Measurements from ENCODE around the gene ZFAND3.

Gene ZFAND3

DNA sequence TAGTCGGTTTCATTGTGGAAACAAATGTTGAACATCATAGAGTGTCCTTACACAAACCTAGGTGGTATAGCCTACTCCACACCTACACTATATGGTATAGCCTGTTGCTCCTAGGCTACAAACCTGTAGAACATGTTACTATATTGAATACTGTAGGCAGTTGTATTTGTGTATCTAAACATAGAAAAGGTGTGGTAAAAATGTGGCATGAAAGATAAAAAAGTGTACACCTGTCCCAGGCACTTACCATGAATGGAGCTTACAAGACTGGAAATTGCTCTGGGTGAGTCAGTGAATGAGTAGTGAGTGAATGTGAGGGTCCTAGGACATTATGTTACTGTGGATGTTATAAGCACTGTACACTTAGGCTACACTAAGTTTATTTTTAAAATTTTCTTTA is 103.0 kb downstream of the ZFAND3 start:
- WGBS = 100% methylated on average over 1 of the region's 1 CpG
- Histone ChIP-seq H3K4me3 (ENCODE audit: low read length) (no peak overlapping the region), H3K27me3 (ENCODE audit: insufficient read depth, low read length) (no peaks in the 10 kb centered on the region), H3K9me3 (ENCODE audit: insufficient read depth, low read depth, low read length) (no peaks in the 10 kb centered on the region), H3K9ac (ENCODE audit: low read depth, low read length) (no peak overlapping the region), H3K36me3 (ENCODE audit: insufficient read depth, low read length) (no peaks in the 10 kb centered on the region), H3K4me1 (ENCODE audit: insufficient read depth, low read length) (peaks cover 31% of the 10 kb centered on the region), H3K27ac (ENCODE audit: low read depth, low read length) (no peak overlapping the region)

DNA sequence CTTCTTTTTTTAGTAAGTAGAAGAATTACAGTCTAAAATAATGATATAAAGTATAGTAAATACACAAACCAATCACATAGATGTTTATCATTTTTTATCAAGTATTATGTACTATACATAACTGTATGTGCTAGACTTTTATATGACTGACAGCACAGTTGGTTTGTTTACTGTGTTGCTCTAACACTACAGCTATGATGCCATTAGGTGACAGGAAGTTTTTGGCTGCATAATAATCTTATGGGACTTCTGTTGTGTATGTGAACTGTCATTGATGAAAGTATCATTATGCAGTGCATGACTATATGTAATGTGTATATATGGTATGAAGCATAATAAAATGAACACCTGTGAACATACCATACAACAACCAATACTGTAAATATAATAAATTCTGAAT is 104.0 kb downstream of the ZFAND3 start:
- Histone ChIP-seq H3K4me3 (ENCODE audit: low read length) (no peak overlapping the region), H3K9me3 (ENCODE audit: insufficient read depth, low read depth, low read length) (no peaks in the 10 kb centered on the region), H3K9ac (ENCODE audit: low read depth, low read length) (no peak overlapping the region), H3K27ac (ENCODE audit: low read depth, low read length) (no peak overlapping the region), H3K27me3 (ENCODE audit: insufficient read depth, low read length) (no peaks in the 10 kb centered on the region), H3K4me1 (ENCODE audit: insufficient read depth, low read length) (peaks cover 41% of the 10 kb centered on the region), H3K36me3 (ENCODE audit: insufficient read depth, low read length) (no peaks in the 10 kb centered on the region)

- H3K4me3 ChIP-seq (ENCODE audit: low read length) = no peak overlapping the region
- no peaks in the 10 kb centered on the region for H3K9me3 ChIP-seq (ENCODE audit: insufficient read depth, low read depth, low read length)
- H3K36me3 ChIP-seq (ENCODE audit: insufficient read depth, low read length) = no peaks in the 10 kb centered on the region
- no peaks in the 10 kb centered on the region for H3K27me3 ChIP-seq (ENCODE audit: insufficient read depth, low read length)
- 55% methylated on average over 4 of the region's 4 CpGs for WGBS
- H3K4me1 ChIP-seq (ENCODE audit: insufficient read depth, low read length) = peaks cover 43% of the 10 kb centered on the region
- no peak overlapping the region for H3K27ac ChIP-seq (ENCODE audit: low read depth, low read length)
- H3K9ac ChIP-seq (ENCODE audit: low read depth, low read length) = no peak overlapping the region
Measured at GRCh38 chr6:37926661-37927060, 107.1 kb downstream of the ZFAND3 start.

- Histone ChIP-seq H3K27me3 (ENCODE audit: insufficient read depth, low read length) (no peaks in the 10 kb centered on the region), H3K4me3 (ENCODE audit: low read length) (no peak overlapping the region), H3K4me1 (ENCODE audit: insufficient read depth, low read length) (peaks cover 45% of the 10 kb centered on the region), H3K36me3 (ENCODE audit: insufficient read depth, low read length) (no peaks in the 10 kb centered on the region), H3K27ac (ENCODE audit: low read depth, low read length) (no peak overlapping the region), H3K9ac (ENCODE audit: low read depth, low read length) (no peak overlapping the region), H3K9me3 (ENCODE audit: insufficient read depth, low read depth, low read length) (no peaks in the 10 kb centered on the region)
- WGBS = 65% methylated on average over 3 of the region's 4 CpGs
Measured at GRCh38 chr6:37928217-37928616, 108.7 kb downstream of the ZFAND3 start.

DNA sequence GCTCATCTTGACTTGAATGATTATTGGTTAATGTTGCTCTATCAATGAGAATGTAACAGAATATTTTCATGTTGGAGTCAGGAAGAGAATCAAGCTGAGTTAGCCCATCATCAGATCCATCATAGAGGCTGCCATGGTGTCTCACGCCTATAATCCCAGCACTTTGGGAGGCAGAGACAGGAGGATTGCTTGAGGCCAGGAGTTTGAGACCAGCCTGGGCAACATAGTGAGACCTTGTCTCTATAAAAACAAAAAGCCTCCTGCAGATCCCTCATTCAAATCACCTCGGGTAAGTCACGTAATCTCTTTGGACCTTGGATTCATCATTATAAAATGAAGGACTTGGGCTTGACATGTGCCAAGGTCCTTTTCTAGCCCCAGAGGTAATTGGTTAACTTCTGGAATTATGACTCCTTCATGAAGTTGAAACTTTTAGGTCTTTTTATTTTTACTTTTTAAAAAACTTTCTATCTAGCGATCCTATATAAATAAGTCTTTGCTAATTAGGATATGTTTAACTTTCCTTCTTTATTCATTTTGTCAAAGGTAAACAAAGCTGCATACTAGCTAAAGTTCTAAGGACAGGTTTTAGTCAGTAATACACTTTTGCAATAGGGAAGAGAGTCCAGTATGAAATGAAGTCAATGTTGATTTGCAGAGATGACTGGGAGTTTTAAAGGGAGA is 110.9 kb downstream of the ZFAND3 start:
- Histone ChIP-seq H3K27me3 (ENCODE audit: insufficient read depth, low read length) (no peaks in the 10 kb centered on the region), H3K36me3 (ENCODE audit: insufficient read depth, low read length) (no peaks in the 10 kb centered on the region), H3K9ac (ENCODE audit: low read depth, low read length) (no peak overlapping the region), H3K4me3 (ENCODE audit: low read length) (no peak overlapping the region), H3K27ac (ENCODE audit: low read depth, low read length) (no peak overlapping the region), H3K4me1 (ENCODE audit: insufficient read depth, low read length) (peaks cover 48% of the 10 kb centered on the region), H3K9me3 (ENCODE audit: insufficient read depth, low read depth, low read length) (no peaks in the 10 kb centered on the region)
- 90% methylated on average over 3 of the region's 4 CpGs for WGBS

GRCh38 chr6:37931066-37931465 is 111.5 kb downstream of the ZFAND3 start:
- no peak overlapping the region for H3K9ac ChIP-seq (ENCODE audit: low read depth, low read length)
- no peaks in the 10 kb centered on the region for H3K36me3 ChIP-seq (ENCODE audit: insufficient read depth, low read length)
- H3K9me3 ChIP-seq (ENCODE audit: insufficient read depth, low read depth, low read length) = no peaks in the 10 kb centered on the region
- peaks cover 48% of the 10 kb centered on the region for H3K4me1 ChIP-seq (ENCODE audit: insufficient read depth, low read length)
- no peak overlapping the region for H3K27ac ChIP-seq (ENCODE audit: low read depth, low read length)
- H3K27me3 ChIP-seq (ENCODE audit: insufficient read depth, low read length) = no peaks in the 10 kb centered on the region
- H3K4me3 ChIP-seq (ENCODE audit: low read length) = no peak overlapping the region
- 98% methylated on average over 1 of the region's 1 CpG for WGBS

GRCh38 chr6:37934276-37934675 is 114.7 kb downstream of the ZFAND3 start:
- Histone ChIP-seq H3K4me3 (ENCODE audit: low read length) (no peak overlapping the region), H3K36me3 (ENCODE audit: insufficient read depth, low read length) (no peaks in the 10 kb centered on the region), H3K9me3 (ENCODE audit: insufficient read depth, low read depth, low read length) (no peaks in the 10 kb centered on the region), H3K4me1 (ENCODE audit: insufficient read depth, low read length) (peaks cover 19% of the 10 kb centered on the region; the same call in 1 of the 2 replicates), H3K27ac (ENCODE audit: low read depth, low read length) (no peak overlapping the region), H3K9ac (ENCODE audit: low read depth, low read length) (no peak overlapping the region), H3K27me3 (ENCODE audit: insufficient read depth, low read length) (no peaks in the 10 kb centered on the region)
- 100% methylated on average over 3 of the region's 5 CpGs for WGBS

- H3K4me1 ChIP-seq (ENCODE audit: insufficient read depth, low read length) = peaks cover 8% of the 10 kb centered on the region; the same call in 1 of the 2 replicates
- no peaks in the 10 kb centered on the region for H3K9me3 ChIP-seq (ENCODE audit: insufficient read depth, low read depth, low read length)
- H3K36me3 ChIP-seq (ENCODE audit: insufficient read depth, low read length) = no peaks in the 10 kb centered on the region
- no peak overlapping the region for H3K27ac ChIP-seq (ENCODE audit: low read depth, low read length)
- no CpG with 5 or more reads among the region's 2 CpGs for WGBS
- H3K9ac ChIP-seq (ENCODE audit: low read depth, low read length) = no peak overlapping the region
- H3K27me3 ChIP-seq (ENCODE audit: insufficient read depth, low read length) = no peaks in the 10 kb centered on the region
- no peak overlapping the region for H3K4me3 ChIP-seq (ENCODE audit: low read length)
Measured at GRCh38 chr6:37936150-37936549, 116.6 kb downstream of the ZFAND3 start.

- Histone ChIP-seq H3K27me3 (ENCODE audit: insufficient read depth, low read length) (no peaks in the 10 kb centered on the region), H3K4me3 (ENCODE audit: low read length) (no peak overlapping the region), H3K9ac (ENCODE audit: low read depth, low read length) (no peak overlapping the region), H3K9me3 (ENCODE audit: insufficient read depth, low read depth, low read length) (no peaks in the 10 kb centered on the region), H3K36me3 (ENCODE audit: insufficient read depth, low read length) (no peaks in the 10 kb centered on the region), H3K4me1 (ENCODE audit: insufficient read depth, low read length) (0 out of 2 replicates have a peak, but pooled peaks cover 8% of the 10 kb centered on the region), H3K27ac (ENCODE audit: low read depth, low read length) (0 out of 2 replicates have a peak overlapping the region, but pooled peaks have one; percentile 33)
Measured at GRCh38 chr6:37936906-37937305, 117.4 kb downstream of the ZFAND3 start.

DNA sequence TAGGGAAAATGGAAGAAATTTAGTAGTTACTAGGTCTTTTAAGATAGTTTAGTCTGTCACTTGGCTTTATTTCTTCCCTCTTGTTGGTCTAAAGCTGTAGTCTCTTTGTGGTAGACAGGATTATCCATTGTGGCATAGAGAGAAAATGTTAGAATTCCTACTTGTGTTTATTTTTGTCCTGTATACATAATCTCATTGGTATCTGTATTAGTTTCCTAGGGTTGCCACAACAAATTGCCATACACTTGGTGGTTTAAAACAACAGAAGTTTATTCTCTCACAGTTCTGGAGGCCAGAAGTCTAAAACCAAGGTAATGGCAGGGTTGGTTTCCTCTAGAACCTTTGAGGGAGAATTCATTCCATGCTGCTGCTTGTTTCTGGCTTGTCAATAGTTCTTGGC is 119.4 kb downstream of the ZFAND3 start:
- H3K27ac ChIP-seq (ENCODE audit: low read depth, low read length) = no peak overlapping the region
- H3K9me3 ChIP-seq (ENCODE audit: insufficient read depth, low read depth, low read length) = no peaks in the 10 kb centered on the region
- no peak overlapping the region for H3K9ac ChIP-seq (ENCODE audit: low read depth, low read length)
- no peak overlapping the region for H3K4me3 ChIP-seq (ENCODE audit: low read length)
- H3K4me1 ChIP-seq (ENCODE audit: insufficient read depth, low read length) = 0 out of 2 replicates have a peak, but pooled peaks cover 4% of the 10 kb centered on the region
- H3K27me3 ChIP-seq (ENCODE audit: insufficient read depth, low read length) = no peaks in the 10 kb centered on the region
- no peaks in the 10 kb centered on the region for H3K36me3 ChIP-seq (ENCODE audit: insufficient read depth, low read length)

DNA sequence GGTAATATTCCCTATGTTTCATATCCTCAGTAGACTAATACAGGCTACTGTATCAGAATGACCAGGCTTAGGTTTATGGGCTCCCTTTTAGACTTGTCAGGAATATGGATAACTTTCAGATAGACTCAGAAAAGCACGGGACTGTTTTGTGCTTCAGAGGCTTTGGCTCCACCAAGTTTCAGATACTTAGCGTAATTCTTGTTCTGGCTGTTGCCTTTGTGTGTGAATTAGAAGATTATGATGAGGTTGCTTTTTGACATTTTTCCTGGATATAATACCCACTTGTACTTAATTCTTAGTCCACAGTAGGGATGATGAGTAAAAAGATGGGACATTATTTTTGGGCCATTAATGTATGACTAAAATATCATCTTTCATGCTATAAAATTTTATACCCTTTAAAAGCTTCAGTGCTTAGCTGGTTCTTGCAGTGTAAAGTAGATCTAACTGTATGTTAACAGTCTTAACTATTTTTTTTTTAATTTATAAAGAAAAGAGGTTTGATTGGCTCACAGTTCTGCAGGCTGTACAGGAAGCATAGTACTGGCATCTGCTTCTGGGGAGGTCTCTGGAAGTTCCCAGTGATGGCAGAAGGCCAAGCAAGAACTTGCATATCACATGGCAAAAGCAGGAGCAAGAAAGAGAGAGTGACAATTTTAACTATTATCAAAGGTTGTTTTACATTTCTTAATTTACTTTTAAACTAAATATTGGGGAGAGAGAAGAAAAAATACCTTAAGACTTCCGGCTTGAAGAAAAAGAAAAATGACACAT is 120.7 kb downstream of the ZFAND3 start:
- no peaks in the 10 kb centered on the region for H3K9me3 ChIP-seq (ENCODE audit: insufficient read depth, low read depth, low read length)
- H3K9ac ChIP-seq (ENCODE audit: low read depth, low read length) = no peak overlapping the region
- WGBS = 95% methylated on average over 3 of the region's 3 CpGs
- H3K27me3 ChIP-seq (ENCODE audit: insufficient read depth, low read length) = no peaks in the 10 kb centered on the region
- H3K36me3 ChIP-seq (ENCODE audit: insufficient read depth, low read length) = no peaks in the 10 kb centered on the region
- 0 out of 2 replicates have a peak, but pooled peaks cover 4% of the 10 kb centered on the region for H3K4me1 ChIP-seq (ENCODE audit: insufficient read depth, low read length)
- no peak overlapping the region for H3K4me3 ChIP-seq (ENCODE audit: low read length)
- no peak overlapping the region for H3K27ac ChIP-seq (ENCODE audit: low read depth, low read length)
